Activated CD8-positive, alpha-beta memory T cell treated with anti-CD3 and anti-CD28 coated beads for 1 hour (primary cell): ENCODE measurements around the gene IL10RB.

Experiments
- DNase-seq, 2 donors: peaks; one replicate each; pipeline ENCODE4 v3.0.0-alpha.2; 2020; ENCODE audit warnings: low read depth in 1 of 2; ENCODE audit errors: extremely low read depth in 1 of 2

The IL10RB gene

GRCh38 chr21:33325222-33326067, 59.3 kb downstream of the IL10RB start:
- peak in 1 of 2 donors; percentile 52 for DNase-seq

- DNase-seq: no peak
Measured at GRCh38 chr21:33327326-33327725, 61.2 kb downstream of the IL10RB start.

GRCh38 chr21:33327792-33328433, 61.7 kb downstream of the IL10RB start:
- no peak for DNase-seq

- no peak for DNase-seq
Measured at GRCh38 chr21:33330726-33331125, 64.6 kb downstream of the IL10RB start.

- DNase-seq: no peak
Measured at GRCh38 chr21:33332143-33332542, 66.0 kb downstream of the IL10RB start.

- no peak for DNase-seq
Measured at GRCh38 chr21:33334191-33334590, 68.0 kb downstream of the IL10RB start.

GRCh38 chr21:33334824-33335223, 68.7 kb downstream of the IL10RB start:
- no peak for DNase-seq

- DNase-seq: no peak
Measured at GRCh38 chr21:33339135-33339534, 73.0 kb downstream of the IL10RB start.

GRCh38 chr21:33339918-33340317, 73.8 kb downstream of the IL10RB start:
- no peak for DNase-seq

- no peak for DNase-seq
Measured at GRCh38 chr21:33345751-33346238, 79.6 kb downstream of the IL10RB start.
